ENCODE data around the gene STX1A. TPM values are rescaled to one million over a fixed set of nuclear protein-coding genes. Genes with fewer than 3 reads are reported as not detected.

STX1A gene
- total and polyA plus RNA-seq, 2 of the 13 experiments (the other 11 are each of a cell fraction or from before 2014, with no cell fraction given): 6.1 to 12.2 TPM

DNA sequence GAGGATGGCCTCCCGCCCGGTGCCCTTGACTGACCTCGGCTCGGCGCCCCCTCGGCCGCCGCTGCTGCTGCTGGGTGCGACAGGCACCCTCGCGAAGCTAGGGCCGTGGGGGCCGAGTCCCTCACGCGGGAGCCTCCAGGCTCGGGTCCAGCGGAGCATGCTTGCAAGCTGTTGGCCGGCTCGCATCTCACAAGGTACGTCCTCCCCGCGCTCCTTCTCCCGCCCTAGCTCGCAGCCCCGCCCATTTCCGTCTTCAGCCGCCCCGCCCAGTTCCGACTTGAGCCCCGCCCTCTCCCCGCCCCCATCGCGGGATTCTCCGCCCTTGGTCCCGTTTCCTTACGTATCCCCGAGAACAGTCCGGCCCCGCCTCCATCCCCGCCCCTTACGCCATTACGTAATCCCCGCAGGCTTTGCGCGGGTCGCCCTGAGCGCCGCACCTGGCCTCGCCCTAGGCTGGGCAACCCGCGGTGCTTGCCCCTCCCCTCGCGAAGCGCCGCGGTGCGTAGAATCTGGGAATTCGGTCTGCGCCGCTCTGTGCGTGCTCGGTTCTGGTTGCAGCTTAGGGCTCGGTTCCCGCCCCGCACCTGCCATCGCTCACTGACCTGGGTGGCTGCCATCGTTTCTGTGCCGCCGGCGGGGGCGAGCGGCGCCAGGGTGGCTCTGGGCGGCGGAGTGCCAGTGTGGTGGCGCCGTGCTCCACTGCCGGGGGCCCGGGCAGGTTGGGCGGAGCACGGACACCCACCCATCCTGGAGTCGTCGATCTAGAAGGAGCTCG, 19.3 kb upstream of the STX1A start, which contains the start of gene ABHD11 (continued):
- TF ChIP-seq, protein P1, sequence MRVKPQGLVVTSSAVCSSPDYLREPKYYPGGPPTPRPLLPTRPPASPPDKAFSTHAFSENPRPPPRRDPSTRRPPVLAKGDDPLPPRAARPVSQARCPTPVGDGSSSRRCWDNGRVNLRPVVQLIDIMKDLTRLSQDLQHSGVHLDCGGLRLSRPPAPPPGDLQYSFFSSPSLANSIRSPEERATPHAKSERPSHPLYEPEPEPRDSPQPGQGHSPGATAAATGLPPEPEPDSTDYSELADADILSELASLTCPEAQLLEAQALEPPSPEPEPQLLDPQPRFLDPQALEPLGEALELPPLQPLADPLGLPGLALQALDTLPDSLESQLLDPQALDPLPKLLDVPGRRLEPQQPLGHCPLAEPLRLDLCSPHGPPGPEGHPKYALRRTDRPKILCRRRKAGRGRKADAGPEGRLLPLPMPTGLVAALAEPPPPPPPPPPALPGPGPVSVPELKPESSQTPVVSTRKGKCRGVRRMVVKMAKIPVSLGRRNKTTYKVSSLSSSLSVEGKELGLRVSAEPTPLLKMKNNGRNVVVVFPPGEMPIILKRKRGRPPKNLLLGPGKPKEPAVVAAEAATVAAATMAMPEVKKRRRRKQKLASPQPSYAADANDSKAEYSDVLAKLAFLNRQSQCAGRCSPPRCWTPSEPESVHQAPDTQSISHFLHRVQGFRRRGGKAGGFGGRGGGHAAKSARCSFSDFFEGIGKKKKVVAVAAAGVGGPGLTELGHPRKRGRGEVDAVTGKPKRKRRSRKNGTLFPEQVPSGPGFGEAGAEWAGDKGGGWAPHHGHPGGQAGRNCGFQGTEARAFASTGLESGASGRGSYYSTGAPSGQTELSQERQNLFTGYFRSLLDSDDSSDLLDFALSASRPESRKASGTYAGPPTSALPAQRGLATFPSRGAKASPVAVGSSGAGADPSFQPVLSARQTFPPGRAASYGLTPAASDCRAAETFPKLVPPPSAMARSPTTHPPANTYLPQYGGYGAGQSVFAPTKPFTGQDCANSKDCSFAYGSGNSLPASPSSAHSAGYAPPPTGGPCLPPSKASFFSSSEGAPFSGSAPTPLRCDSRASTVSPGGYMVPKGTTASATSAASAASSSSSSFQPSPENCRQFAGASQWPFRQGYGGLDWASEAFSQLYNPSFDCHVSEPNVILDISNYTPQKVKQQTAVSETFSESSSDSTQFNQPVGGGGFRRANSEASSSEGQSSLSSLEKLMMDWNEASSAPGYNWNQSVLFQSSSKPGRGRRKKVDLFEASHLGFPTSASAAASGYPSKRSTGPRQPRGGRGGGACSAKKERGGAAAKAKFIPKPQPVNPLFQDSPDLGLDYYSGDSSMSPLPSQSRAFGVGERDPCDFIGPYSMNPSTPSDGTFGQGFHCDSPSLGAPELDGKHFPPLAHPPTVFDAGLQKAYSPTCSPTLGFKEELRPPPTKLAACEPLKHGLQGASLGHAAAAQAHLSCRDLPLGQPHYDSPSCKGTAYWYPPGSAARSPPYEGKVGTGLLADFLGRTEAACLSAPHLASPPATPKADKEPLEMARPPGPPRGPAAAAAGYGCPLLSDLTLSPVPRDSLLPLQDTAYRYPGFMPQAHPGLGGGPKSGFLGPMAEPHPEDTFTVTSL (CRISPR knock-in tag; IDR thresholded peaks at IDR 0.05; ENCODE audit: borderline replicate concordance): 0 out of 2 replicates have a peak, but pooled peaks have one; percentile 25
- TF ChIP-seq ZNF34 (CRISPR knock-in tag; IDR thresholded peaks at IDR 0.05; ENCODE audit: borderline replicate concordance) (no peak), WIZ (CRISPR knock-in tag; IDR thresholded peaks at IDR 0.05) (no peak), EED (CRISPR knock-in tag; IDR thresholded peaks at IDR 0.05) (peak; percentile 72; the same call in 1 of the 2 replicates), SMAD9 (CRISPR knock-in tag; IDR thresholded peaks at IDR 0.05) (no peak), PHF20 (CRISPR knock-in tag; IDR thresholded peaks at IDR 0.05) (peak; percentile 71), HOXD1 (CRISPR knock-in tag; IDR thresholded peaks at IDR 0.05) (peak; percentile 44; the same call in 1 of the 2 replicates), SOX6 (IDR thresholded peaks at IDR 0.05) (no peak), SOX6 (CRISPR knock-in tag; IDR thresholded peaks at IDR 0.05) (peak; percentile 71; the same call in 1 of the 2 replicates), NR1H2 (CRISPR knock-in tag; IDR thresholded peaks at IDR 0.05; ENCODE audit: borderline replicate concordance, low read depth) (peak; percentile 13; the same call in 1 of the 2 replicates), TGIF2 (CRISPR knock-in tag; IDR thresholded peaks at IDR 0.05) (no peak), SOX5 (CRISPR knock-in tag; IDR thresholded peaks at IDR 0.05; ENCODE audit: borderline replicate concordance) (peak; percentile 22; the same call in 1 of the 2 replicates), ZFP37 (CRISPR knock-in tag; IDR thresholded peaks at IDR 0.05; ENCODE audit: borderline replicate concordance) (peak; percentile 39; the same call in 1 of the 2 replicates), ZNF441 (CRISPR knock-in tag; IDR thresholded peaks at IDR 0.05; ENCODE audit: borderline replicate concordance) (peak; percentile 66; the same call in 1 of the 2 replicates), ZNF569 (CRISPR knock-in tag; IDR thresholded peaks at IDR 0.05; ENCODE audit: borderline replicate concordance) (no peak)
- TF ChIP-seq, protein P2, sequence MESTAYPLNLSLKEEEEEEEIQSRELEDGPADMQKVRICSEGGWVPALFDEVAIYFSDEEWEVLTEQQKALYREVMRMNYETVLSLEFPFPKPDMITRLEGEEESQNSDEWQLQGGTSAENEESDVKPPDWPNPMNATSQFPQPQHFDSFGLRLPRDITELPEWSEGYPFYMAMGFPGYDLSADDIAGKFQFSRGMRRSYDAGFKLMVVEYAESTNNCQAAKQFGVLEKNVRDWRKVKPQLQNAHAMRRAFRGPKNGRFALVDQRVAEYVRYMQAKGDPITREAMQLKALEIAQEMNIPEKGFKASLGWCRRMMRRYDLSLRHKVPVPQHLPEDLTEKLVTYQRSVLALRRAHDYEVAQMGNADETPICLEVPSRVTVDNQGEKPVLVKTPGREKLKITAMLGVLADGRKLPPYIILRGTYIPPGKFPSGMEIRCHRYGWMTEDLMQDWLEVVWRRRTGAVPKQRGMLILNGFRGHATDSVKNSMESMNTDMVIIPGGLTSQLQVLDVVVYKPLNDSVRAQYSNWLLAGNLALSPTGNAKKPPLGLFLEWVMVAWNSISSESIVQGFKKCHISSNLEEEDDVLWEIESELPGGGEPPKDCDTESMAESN (CRISPR knock-in tag; conservative IDR thresholded peaks at IDR 0.05): peak; percentile 76; the same call in 1 of the 2 replicates
- TF ChIP-seq, protein P3, sequence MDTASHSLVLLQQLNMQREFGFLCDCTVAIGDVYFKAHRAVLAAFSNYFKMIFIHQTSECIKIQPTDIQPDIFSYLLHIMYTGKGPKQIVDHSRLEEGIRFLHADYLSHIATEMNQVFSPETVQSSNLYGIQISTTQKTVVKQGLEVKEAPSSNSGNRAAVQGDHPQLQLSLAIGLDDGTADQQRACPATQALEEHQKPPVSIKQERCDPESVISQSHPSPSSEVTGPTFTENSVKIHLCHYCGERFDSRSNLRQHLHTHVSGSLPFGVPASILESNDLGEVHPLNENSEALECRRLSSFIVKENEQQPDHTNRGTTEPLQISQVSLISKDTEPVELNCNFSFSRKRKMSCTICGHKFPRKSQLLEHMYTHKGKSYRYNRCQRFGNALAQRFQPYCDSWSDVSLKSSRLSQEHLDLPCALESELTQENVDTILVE (CRISPR knock-in tag; IDR thresholded peaks at IDR 0.05): peak; percentile 81; the same call in 1 of the 2 replicates
- TF ChIP-seq, protein P4, sequence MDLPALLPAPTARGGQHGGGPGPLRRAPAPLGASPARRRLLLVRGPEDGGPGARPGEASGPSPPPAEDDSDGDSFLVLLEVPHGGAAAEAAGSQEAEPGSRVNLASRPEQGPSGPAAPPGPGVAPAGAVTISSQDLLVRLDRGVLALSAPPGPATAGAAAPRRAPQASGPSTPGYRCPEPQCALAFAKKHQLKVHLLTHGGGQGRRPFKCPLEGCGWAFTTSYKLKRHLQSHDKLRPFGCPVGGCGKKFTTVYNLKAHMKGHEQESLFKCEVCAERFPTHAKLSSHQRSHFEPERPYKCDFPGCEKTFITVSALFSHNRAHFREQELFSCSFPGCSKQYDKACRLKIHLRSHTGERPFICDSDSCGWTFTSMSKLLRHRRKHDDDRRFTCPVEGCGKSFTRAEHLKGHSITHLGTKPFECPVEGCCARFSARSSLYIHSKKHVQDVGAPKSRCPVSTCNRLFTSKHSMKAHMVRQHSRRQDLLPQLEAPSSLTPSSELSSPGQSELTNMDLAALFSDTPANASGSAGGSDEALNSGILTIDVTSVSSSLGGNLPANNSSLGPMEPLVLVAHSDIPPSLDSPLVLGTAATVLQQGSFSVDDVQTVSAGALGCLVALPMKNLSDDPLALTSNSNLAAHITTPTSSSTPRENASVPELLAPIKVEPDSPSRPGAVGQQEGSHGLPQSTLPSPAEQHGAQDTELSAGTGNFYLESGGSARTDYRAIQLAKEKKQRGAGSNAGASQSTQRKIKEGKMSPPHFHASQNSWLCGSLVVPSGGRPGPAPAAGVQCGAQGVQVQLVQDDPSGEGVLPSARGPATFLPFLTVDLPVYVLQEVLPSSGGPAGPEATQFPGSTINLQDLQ (CRISPR knock-in tag; IDR thresholded peaks at IDR 0.05): no peak
